Measurements from ENCODE around the gene FBXL19. TPM values are rescaled to one million over a fixed set of nuclear protein-coding genes. Genes with fewer than 3 reads are reported as not detected.

FBXL19 gene
- total RNA-seq, 2 donors from 2014 or later, result 21.9 to 44.8 TPM

- TF ChIP-seq CTCF (IDR thresholded peaks at IDR 0.05), result no peak
- peak; percentile 95 for DNase-seq
- Histone ChIP-seq H3K36me3 (no peaks in the 10 kb centered on the region), H3K4me3 (peak within 1 kb of the TSS; percentile 85), H3K27ac (peak within 1 kb of the TSS; percentile 85), H3K4me1 (peaks cover 9% of the 10 kb centered on the region), H3K9me3 (no peaks in the 10 kb centered on the region), H3K27me3 (no peaks in the 10 kb centered on the region), H3K9ac (ENCODE audit: low read depth in 2 of 2, low read length in 2 of 2) (peak within 1 kb of the TSS; percentile 93 to 99)
- intact Hi-C loops (cut with DNase I), result no loop called here
Observed at GRCh38 chr16:30893744-30894539, 29.4 kb upstream of the FBXL19 start, which contains the start of gene BCL7C. Gene BCL7C (minus strand): TSS chr16:30894077. CDS start chr16:30893944, 133 bp downstream.

- no peaks in the 10 kb centered on the region for H3K36me3 ChIP-seq
- no peak for TF ChIP-seq CTCF (IDR thresholded peaks at IDR 0.05)
- H3K27ac ChIP-seq, result peak overlapping the region; percentile 81
- no peaks in the 10 kb centered on the region for H3K27me3 ChIP-seq
- peaks cover 9% of the 10 kb centered on the region for H3K4me1 ChIP-seq
- no peaks in the 10 kb centered on the region for H3K9me3 ChIP-seq
- H3K9ac ChIP-seq (ENCODE audit: low read depth in 2 of 2, low read length in 2 of 2), result peak overlapping the region; percentile 57 to 70
- intact Hi-C loops (cut with DNase I), result no loop called here
- no peak for DNase-seq
- peak overlapping the region; percentile 28 for H3K4me3 ChIP-seq
Observed at GRCh38 chr16:30894540-30895368, 28.6 kb upstream of the FBXL19 start.

GRCh38 chr16:30895627-30896260 is 27.6 kb upstream of the FBXL19 start:
- H3K36me3 ChIP-seq, result no peaks in the 10 kb centered on the region
- DNase-seq, result no peak
- no peak for TF ChIP-seq CTCF (IDR thresholded peaks at IDR 0.05)
- intact Hi-C loops (cut with DNase I), result no loop called here
- H3K27ac ChIP-seq, result peak overlapping the region; percentile 83
- no peak overlapping the region for H3K4me3 ChIP-seq
- peak overlapping the region; percentile 73 to 84 for H3K9ac ChIP-seq (ENCODE audit: low read depth in 2 of 2, low read length in 2 of 2)
- H3K4me1 ChIP-seq, result peaks cover 9% of the 10 kb centered on the region
- H3K9me3 ChIP-seq, result no peaks in the 10 kb centered on the region
- no peaks in the 10 kb centered on the region for H3K27me3 ChIP-seq

- peak; percentile 61 for DNase-seq
- peak within 1 kb of the TSS; percentile 73 to 84 for H3K9ac ChIP-seq (ENCODE audit: low read depth in 2 of 2, low read length in 2 of 2)
- intact Hi-C loops (cut with DNase I), result no loop called here
- peak within 1 kb of the TSS; percentile 27 for H3K4me3 ChIP-seq
- H3K27ac ChIP-seq, result peak within 1 kb of the TSS; percentile 83
- H3K9me3 ChIP-seq, result no peaks in the 10 kb centered on the region
- TF ChIP-seq CTCF (IDR thresholded peaks at IDR 0.05), result no peak
- no peaks in the 10 kb centered on the region for H3K27me3 ChIP-seq
- no peaks in the 10 kb centered on the region for H3K36me3 ChIP-seq
- peaks cover 9% of the 10 kb centered on the region for H3K4me1 ChIP-seq
Observed at GRCh38 chr16:30896261-30896888, 27.0 kb upstream of the FBXL19 start, which contains the start of gene CTF1. Gene CTF1 (plus strand): TSS chr16:30896614. CDS start chr16:30896644, 30 bp downstream.

All from colonic mucosa (tissue), 4 donors.